ENCODE results near the gene RPA1. TPM values are rescaled to one million over a fixed set of nuclear protein-coding genes. Genes with fewer than 3 reads are reported as not detected.
A peak's percentile ranks its signal among the peaks of the same experiment; 100 is the strongest.

Gene RPA1
- total and polyA plus RNA-seq, 7 donors: 22.1 to 82.1 (median 52.6) TPM

DNA sequence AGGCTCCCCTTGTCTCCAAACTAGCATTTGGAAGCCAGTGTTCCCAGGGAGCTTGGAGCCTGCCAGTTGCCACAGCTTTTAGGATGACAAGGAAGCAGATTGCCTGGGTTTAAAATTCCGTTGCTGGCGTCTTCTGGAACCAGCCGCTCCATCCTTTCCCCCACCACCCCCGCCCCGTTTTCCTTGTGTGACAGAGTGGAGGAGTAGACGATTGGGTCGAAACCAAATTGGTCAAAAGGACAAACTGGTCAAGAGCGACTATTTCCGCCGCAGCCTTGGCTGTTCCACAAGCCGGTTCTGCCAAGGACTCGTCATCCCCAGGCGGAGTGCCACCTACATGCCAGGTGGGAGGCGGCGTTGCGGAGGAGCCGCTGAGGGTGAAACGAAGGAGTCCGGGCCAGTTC, 91.1 kb downstream of the RPA1 start:
- Histone ChIP-seq H3K4me3 (no peak overlapping the region), H3K4me1 (peaks cover 5% of the 10 kb centered on the region), H3K27me3 (ENCODE audit: insufficient read depth in 3 of 3, low read length in 2 of 3) (no peaks in the 10 kb centered on the region), H3K27ac (peak overlapping the region; percentile 61), H3K9me3 (no peaks in the 10 kb centered on the region), H3K36me3 (ENCODE audit: insufficient read depth in 1 of 2, low read depth in 1 of 2) (no peaks in the 10 kb centered on the region)
- intact Hi-C loops (cut with DNase I): no loop called here
- peak; percentile 40 to 92 for DNase-seq
- TF ChIP-seq CTCF (IDR thresholded peaks at IDR 0.05): no peak
- 26 to 68% (median 42%) methylated on average over 19 of the region's 19 CpGs for WGBS, 3 donors
- ATAC-seq: peak; percentile 82 to 99 (median 98)

- H3K36me3 ChIP-seq (ENCODE audit: insufficient read depth in 1 of 2, low read depth in 1 of 2): no peaks in the 10 kb centered on the region
- 35 to 57% (median 42%) methylated on average over 12 of the region's 12 CpGs for WGBS, 3 donors
- ATAC-seq (peak; percentile 36 to 58 (median 46)), DNase-seq (no peak)
- no peak for TF ChIP-seq CTCF (IDR thresholded peaks at IDR 0.05)
- H3K27ac ChIP-seq: no peak overlapping the region
- H3K4me1 ChIP-seq: peaks cover 6% of the 10 kb centered on the region
- intact Hi-C loops (cut with DNase I): no loop called here
- H3K9me3 ChIP-seq: no peaks in the 10 kb centered on the region
- no peak overlapping the region for H3K4me3 ChIP-seq
- no peaks in the 10 kb centered on the region for H3K27me3 ChIP-seq (ENCODE audit: insufficient read depth in 3 of 3, low read length in 2 of 3)
These were observed 99.2 kb downstream of the RPA1 start for GRCh38 chr17:1928976-1929375.

DNA sequence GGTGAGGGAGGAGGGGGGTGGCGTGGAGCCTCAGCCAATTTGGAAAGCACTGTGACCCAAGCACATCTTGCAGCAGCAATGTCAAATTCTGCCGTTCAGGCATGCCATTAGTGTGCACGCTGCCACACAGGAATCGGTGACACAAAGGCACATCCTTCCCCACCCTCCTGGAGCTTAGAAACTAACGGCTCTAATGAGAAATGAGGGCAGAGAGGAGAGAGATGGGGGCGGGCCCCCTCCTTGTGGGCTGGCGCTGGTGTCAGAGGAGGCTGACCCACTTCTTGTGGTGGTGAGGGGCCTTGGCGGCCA, 100.5 kb downstream of the RPA1 start:
- no peak overlapping the region for H3K4me3 ChIP-seq
- DNase-seq (no peak), ATAC-seq (no peak)
- no peak for TF ChIP-seq CTCF (IDR thresholded peaks at IDR 0.05)
- 39 to 48% (median 43%) methylated on average over 8 of the region's 8 CpGs for WGBS, 3 donors
- peaks cover 6% of the 10 kb centered on the region for H3K4me1 ChIP-seq
- intact Hi-C loops (cut with DNase I): no loop called here
- H3K36me3 ChIP-seq (ENCODE audit: insufficient read depth in 1 of 2, low read depth in 1 of 2): no peaks in the 10 kb centered on the region
- no peak overlapping the region for H3K27ac ChIP-seq
- no peaks in the 10 kb centered on the region for H3K9me3 ChIP-seq
- no peaks in the 10 kb centered on the region for H3K27me3 ChIP-seq (ENCODE audit: insufficient read depth in 3 of 3, low read length in 2 of 3)

DNA sequence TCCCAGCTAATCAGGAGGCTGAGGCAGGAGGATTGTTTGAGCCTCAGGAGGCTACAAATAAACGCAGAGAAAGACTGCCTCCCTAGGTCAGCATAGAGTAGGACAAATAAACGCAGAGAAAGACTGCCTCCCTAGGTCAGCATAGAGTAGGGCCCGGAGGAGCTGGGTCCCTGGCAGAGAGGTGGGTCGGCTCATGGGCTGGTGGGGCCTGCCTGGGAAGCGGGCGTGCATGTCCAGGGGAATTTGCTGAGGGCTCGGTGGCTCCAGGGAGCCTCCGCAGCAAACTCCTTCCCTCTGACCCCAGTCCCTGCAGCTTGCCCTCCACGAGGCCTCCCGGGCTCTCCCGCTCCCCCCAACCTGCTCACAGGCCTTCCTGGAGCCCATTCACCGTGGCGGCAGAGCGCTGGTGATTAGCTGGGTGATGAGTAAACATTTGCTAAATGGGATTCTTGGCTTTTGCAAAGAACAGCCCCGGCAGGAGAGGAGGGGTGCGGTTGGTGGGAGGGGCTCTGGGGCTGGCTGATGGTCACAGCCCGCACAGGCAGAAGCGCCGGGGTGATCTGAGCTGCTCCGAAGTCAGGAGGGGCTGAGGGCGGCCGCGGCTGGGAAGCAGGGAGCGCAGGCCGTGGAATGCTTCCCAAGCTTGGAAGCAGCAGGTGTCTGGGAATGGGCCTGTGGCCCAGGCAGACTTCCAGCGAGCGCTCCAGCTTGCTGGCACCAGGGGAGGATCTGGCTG, 102.2 kb downstream of the RPA1 start:
- DNase-seq (peak; percentile 39 to 62), ATAC-seq (peak; percentile 54 to 67 (median 64))
- no peaks in the 10 kb centered on the region for H3K9me3 ChIP-seq
- peak overlapping the region; percentile 43 for H3K4me3 ChIP-seq
- WGBS, 3 donors: 23 to 36% (median 29%) methylated on average over 24 to 27 of the region's 27 CpGs
- no peak for TF ChIP-seq CTCF (IDR thresholded peaks at IDR 0.05)
- no peaks in the 10 kb centered on the region for H3K27me3 ChIP-seq (ENCODE audit: insufficient read depth in 3 of 3, low read length in 2 of 3)
- peaks cover 13% of the 10 kb centered on the region for H3K4me1 ChIP-seq
- intact Hi-C loops (cut with DNase I): no loop called here
- peak overlapping the region; percentile 41 for H3K27ac ChIP-seq
- peaks cover 0 to 5% of the 10 kb centered on the region in 2 donors for H3K36me3 ChIP-seq (ENCODE audit: insufficient read depth in 1 of 2, low read depth in 1 of 2)
